NK-92 (cell line): ENCODE measurements around the gene RALGAPA2.

ENCODE experiments used
- DNase-seq: peaks from one replicate; lab custom pipeline; 2025; ENCODE audit not compliant: unreplicated experiment; lab: John Stamatoyannopoulos, UW

Gene RALGAPA2

DNA sequence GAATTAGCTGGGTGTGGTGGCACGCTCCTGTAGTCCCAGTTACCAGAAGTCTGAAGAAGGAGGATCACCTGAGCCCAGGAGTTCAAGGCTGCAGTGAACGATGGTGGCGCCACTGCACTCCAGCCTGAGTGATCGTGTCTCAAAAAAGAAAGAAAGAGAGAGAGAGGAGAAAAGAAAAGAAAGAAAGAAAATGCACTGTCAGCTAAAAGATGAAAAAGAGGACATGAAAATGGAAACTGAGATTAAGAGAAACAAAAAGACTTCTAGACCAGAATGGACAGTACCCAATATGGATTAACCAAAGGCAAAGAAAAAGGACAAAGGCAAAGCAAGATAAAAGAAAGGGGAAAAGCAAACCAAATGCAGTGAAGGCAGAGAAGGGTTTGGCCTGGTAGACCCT, 9.0 kb upstream of the RALGAPA2 start:
- DNase-seq: no peak

- DNase-seq: no peak
Observed at GRCh38 chr20:20720158-20720557, 7.7 kb upstream of the RALGAPA2 start.

DNA sequence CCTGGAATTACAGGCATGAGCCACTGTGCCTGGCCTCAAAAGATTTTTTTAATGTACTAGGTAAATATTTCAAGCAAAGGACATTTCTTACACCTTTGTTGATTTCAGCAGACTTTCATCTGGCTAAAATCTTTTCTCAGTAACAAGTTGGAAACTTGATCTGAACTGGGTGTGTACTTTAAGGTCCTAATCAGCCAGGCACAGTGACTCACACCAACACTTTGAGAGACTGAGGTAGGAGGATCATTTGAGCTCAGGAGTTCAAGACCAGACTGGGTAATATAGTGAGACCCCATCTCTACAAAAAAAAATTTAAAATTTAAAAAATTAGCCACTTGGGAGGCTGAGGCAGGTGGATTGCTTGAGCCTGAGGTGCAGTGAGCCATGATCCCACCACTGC, 7.0 kb upstream of the RALGAPA2 start:
- DNase-seq: no peak

GRCh38 chr20:20713244-20713765, 861 bp upstream of the RALGAPA2 start:
- no peak for DNase-seq

DNA sequence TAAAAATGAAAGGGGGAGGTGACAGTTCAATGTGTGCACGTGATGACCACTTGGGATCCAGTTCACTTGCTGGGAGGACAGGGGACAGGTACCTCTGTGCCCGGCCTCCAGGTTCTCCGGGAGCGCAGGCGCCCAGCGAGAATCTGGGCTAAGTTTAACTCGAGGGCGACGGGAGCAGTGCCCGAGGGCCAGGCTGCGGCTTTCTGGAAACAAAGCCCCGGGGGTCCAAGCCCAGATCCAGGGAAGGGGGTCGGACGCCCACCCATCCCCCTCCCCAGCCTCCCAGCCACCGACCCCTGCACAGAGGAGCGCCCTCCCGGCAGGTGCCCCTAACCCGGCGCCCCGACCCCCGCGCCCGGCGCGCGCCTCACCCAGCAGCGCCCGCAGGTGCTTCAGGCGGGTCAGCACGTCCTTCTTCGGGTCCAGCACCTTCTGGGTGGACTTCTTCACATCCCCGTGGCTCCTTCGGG, 405 bp downstream of the RALGAPA2 start:
- DNase-seq: no peak

- no peak for DNase-seq
Observed at GRCh38 chr20:20711413-20711812, 1.0 kb downstream of the RALGAPA2 start.

- no peak for DNase-seq
Observed at GRCh38 chr20:20710443-20711315, 1.8 kb downstream of the RALGAPA2 start.

GRCh38 chr20:20709887-20710286, 2.6 kb downstream of the RALGAPA2 start:
- DNase-seq: no peak

GRCh38 chr20:20706285-20706684, 6.2 kb downstream of the RALGAPA2 start:
- no peak for DNase-seq

DNA sequence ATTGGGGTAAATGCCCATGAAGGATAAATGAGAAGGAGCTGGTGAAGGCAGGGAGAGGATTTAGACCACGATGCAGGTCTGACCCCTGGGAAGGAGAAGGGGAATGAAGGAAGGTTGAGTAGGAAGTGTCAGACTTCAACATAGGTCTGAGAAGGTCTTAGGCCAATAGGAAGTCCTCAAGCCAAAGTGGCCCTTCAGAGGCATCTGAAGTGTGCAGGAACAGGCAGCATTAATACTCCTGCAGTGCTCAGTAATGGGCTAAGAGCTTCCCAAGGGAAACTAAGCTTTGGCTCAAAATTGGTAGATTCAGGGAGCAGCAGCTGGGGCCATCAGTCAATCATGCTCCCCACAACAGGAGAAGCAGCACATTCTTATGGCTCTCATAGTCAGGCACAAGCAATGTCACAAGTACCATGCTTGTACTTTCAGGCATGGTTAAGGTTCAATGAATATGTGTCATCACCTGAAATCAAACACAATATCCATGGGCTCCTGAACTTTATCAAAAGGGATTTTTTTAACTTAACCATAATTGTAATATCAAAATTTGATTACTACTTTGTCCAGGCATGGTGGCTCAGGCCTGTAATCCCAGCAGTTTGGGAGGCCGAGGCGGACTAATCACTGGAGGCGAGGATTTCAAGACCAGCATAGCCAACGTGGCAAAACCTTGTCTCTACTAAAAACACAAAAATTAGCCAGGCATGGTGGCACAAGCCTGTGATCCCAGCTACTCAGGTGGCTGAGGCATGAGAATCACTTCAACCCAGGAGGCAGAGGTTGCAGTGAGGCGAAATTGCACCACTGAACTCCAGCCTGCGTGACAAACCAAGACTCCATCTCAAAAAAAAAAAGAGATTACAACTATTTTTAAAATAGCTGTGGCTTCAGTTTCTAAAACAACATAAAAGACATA, 9.9 kb downstream of the RALGAPA2 start:
- DNase-seq: no peak

- DNase-seq: no peak
Observed at GRCh38 chr20:20699917-20700316, 12.5 kb downstream of the RALGAPA2 start.

DNA sequence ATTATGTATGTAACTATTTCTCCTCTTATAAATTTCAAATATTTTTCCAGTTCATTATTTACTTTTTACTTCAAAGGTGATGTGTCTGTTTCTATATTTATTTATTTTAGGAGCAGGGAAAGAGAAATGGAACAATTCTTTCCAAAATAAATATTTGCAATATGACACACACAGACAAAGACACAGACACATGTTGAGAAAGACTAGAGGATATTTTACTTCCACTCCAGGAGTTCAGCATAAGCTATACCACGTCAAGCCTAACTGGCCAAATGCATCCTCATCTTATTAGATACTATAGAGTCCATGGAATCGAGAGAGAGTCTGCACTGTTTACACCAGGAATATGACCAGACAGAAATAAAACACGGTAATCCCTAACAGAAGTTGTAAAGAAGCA, 13.3 kb downstream of the RALGAPA2 start:
- no peak for DNase-seq

GRCh38 chr20:20697325-20697845, 15.1 kb downstream of the RALGAPA2 start:
- DNase-seq: no peak

DNA sequence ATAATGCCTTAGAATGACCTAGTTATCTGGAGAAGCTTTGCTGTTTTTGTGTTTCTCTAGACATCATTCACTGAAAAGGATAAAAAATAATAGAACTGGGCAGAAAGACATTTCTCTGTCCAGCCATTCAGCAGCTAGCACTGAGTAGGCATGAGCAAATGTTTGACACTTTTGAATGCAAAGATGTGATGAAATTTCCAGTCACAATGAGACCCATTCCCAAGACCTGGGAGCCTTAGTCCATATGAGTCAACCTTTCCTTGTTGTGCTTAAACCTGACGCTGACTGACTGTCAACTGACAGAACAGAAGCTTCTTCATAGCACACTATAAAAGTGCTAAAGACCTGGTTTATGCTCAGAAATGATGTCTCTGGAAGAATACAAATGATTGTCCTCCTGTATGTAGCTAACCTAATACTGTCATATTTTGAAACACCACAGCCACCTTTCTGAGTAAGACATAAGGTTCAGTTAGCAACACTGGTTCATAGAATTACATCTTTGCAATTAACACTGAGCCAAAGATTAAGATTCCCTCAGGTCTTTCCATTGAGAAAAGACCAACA, 17.1 kb downstream of the RALGAPA2 start:
- no peak for DNase-seq

DNA sequence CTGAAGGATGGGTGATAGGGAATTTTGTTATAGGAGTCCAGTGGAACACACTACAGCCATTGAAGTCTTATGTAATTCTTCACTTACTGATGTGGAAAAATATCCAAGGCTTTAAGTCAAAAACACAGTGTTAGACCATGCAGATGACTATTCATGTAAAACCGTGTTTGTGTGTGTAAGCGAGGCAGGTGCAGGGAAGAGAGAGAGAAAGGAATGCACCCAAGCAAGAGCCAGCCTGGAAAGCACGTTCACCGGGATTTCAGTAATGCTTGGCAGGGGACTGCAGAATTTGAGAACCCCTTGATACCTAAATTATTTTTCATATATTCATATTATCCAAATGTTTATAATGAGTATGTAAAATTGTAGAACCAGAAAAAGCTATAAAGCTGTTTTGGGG, 17.9 kb downstream of the RALGAPA2 start:
- DNase-seq: no peak

GRCh38 chr20:20692587-20692986, 19.9 kb downstream of the RALGAPA2 start:
- DNase-seq: no peak

DNA sequence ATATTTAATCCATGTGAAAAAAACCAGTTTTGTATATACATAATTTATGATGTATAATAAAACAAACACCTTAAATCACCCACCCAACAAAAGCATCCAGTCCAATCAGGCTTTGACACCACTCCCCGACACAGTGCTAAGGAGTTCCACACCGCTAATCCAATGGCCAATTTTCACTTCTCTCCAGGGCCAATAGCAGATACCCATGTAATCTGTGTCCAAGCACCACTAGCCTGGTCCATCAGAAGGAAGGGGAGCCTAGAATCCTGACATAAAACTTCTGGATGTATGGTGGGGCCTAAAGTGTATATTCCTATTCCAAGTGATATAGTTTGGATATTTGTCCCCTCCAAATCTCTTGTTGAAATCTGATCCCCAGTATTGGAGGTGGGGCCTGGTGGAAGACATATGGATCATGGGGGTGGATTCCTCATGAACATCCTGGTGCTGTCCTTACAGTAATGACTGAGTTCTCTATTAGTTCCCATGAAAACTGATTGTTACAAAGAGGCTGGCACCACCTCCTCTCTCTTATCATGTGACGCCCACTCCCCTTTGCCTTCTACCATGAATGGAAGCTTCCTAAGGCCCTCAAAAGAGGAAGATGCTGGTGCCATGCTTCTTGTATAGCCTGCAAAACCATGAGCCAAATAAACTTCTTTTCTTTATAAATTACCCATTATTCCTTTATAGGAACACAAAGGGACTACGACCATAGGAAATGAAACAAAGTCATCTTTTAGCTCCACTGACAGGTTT, 20.8 kb downstream of the RALGAPA2 start:
- no peak for DNase-seq

- DNase-seq: no peak
Observed at GRCh38 chr20:20690676-20691476, 21.6 kb downstream of the RALGAPA2 start.

DNA sequence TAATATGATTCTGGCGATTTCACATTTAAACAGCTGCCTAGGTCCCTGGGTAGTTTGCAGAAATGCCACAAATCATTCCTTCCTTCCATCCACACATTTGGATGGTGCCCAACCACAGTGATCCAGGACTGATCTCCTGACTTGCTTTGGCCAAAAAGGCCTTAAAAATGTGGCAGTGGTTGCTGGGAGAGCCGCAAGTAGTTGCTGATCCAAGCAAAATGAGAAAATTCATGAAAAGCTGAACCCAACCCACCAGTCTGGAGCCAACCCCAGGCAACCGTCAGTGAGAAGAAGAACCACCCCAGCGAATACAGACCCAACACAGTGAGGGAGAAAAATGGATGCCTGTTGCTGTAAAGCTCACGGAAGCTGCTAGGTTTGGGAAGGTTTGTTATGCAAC, 25.1 kb downstream of the RALGAPA2 start:
- DNase-seq: no peak
